Astrocyte (in vitro differentiated cells and primary cell): ENCODE results near the gene PLEKHF1. TPM values are rescaled to one million over a fixed set of nuclear protein-coding genes. Genes with fewer than 3 reads are reported as not detected.

Experiments used
- DNase-seq: peaks from one replicate; pipeline ENCODE4 v3.0.0-alpha.2; 2010; ENCODE audit warnings: low read depth
- FAIRE-seq: peaks from 2 replicates; lab custom pipeline; 2011; peaks lifted over from hg19 to GRCh38; lab: Jason Lieb, UNC
- H2AFZ ChIP-seq: 2 replicates; pipeline ENCODE4 v1.6.0; 2012; ENCODE audit warnings: low read depth, low read length, inconsistent platforms
- H3K27ac ChIP-seq: 2 replicates; pipeline ENCODE4 v1.5.1; 2011; ENCODE audit warnings: low read depth, low read length, inconsistent platforms
- H3K27me3 ChIP-seq: 2 replicates; pipeline ENCODE4 v1.6.0; 2011; ENCODE audit warnings: low read length, inconsistent platforms; ENCODE audit not compliant: insufficient read depth
- H3K36me3 ChIP-seq: 2 replicates; pipeline ENCODE4 v1.5.1; 2011; ENCODE audit warnings: low read length, inconsistent platforms; ENCODE audit not compliant: insufficient read depth
- H3K4me1 ChIP-seq: 2 replicates; pipeline ENCODE4 v1.5.1; 2011; ENCODE audit warnings: low read length, inconsistent platforms; ENCODE audit not compliant: insufficient read depth
- H3K4me2 ChIP-seq: 2 replicates; pipeline ENCODE4 v1.6.0; 2012; ENCODE audit warnings: low read length, inconsistent platforms
- H3K4me3 ChIP-seq: 2 replicates; pipeline ENCODE4 v1.5.1; 2011; ENCODE audit warnings: low read depth, mild to moderate bottlenecking, low read length, inconsistent platforms; ENCODE audit not compliant: insufficient read depth
- H3K79me2 ChIP-seq: 2 replicates; pipeline ENCODE4 v1.6.0; 2012; ENCODE audit warnings: mild to moderate bottlenecking, low read length, inconsistent platforms; ENCODE audit not compliant: insufficient read depth
- H3K9ac ChIP-seq: 2 replicates; pipeline ENCODE4 v1.6.0; 2012; ENCODE audit warnings: mild to moderate bottlenecking, low read length, inconsistent platforms
- H3K9me3 ChIP-seq: 2 replicates; pipeline ENCODE4 v1.5.1; 2012; ENCODE audit warnings: low read depth, mild to moderate bottlenecking, low read length, inconsistent platforms; ENCODE audit not compliant: insufficient read depth
- H4K20me1 ChIP-seq: 2 replicates; pipeline ENCODE4 v1.6.0; 2012; ENCODE audit warnings: low read length, inconsistent platforms; ENCODE audit not compliant: insufficient read depth
- H3K27ac Mint-ChIP-seq: one replicate; pipeline ENCODE4 v1.8.0; 2021; ENCODE audit warnings: mild to moderate bottlenecking, mixed read lengths; ENCODE audit not compliant: unreplicated experiment
- H3K27me3 Mint-ChIP-seq: one replicate; pipeline ENCODE4 v1.8.0; 2021; ENCODE audit warnings: low read depth, mixed read lengths; ENCODE audit not compliant: unreplicated experiment
- H3K36me3 Mint-ChIP-seq: one replicate; pipeline ENCODE4 v1.8.0; 2021; ENCODE audit warnings: low read depth, mixed read lengths; ENCODE audit not compliant: unreplicated experiment
- H3K4me1 Mint-ChIP-seq: one replicate; pipeline ENCODE4 v1.8.0; 2021; ENCODE audit warnings: low read depth, mixed read lengths; ENCODE audit not compliant: unreplicated experiment
- H3K4me3 Mint-ChIP-seq: one replicate; pipeline ENCODE4 v1.8.0; 2021; ENCODE audit warnings: mild to moderate bottlenecking, moderate library complexity, mixed read lengths; ENCODE audit not compliant: unreplicated experiment
- H3K9me3 Mint-ChIP-seq: one replicate; pipeline ENCODE4 v1.8.0; 2021; ENCODE audit warnings: mild to moderate bottlenecking, mixed read lengths; ENCODE audit not compliant: unreplicated experiment
- CTCF ChIP-seq: IDR thresholded peaks from 2 replicates; pipeline ENCODE4 v1.5.1; 2011; ENCODE audit warnings: low read depth, mild to moderate bottlenecking, inconsistent platforms, low read length, moderate library complexity; ENCODE audit not compliant: insufficient read depth
- EZH2 ChIP-seq: IDR thresholded peaks from 2 replicates; pipeline ENCODE4 v1.6.1; 2012; ENCODE audit warnings: mild to moderate bottlenecking, low read length, inconsistent platforms; ENCODE audit not compliant: insufficient read depth
- total RNA-seq: library from RNA; stranded (reverse); gene quantifications from 2 replicates; pipeline ENCODE4 v1.2.1, GENCODE V29; 2021

The PLEKHF1 gene
- total RNA-seq, 1 donor from 2014 or later, result 13.1 TPM

- Histone ChIP-seq H3K4me2 (peak overlapping the region; percentile 80), H3K9ac (peak overlapping the region; percentile 70), H3K4me3 (peak overlapping the region; percentile 43), H3K27ac (peak overlapping the region; percentile 87), H3K36me3 (no peaks in the 10 kb centered on the region), H4K20me1 (no peaks in the 10 kb centered on the region), H3K4me1 (peaks cover 34% of the 10 kb centered on the region), H3K9me3 (peaks cover 9% of the 10 kb centered on the region), H3K27me3 (no peaks in the 10 kb centered on the region), H2AFZ (peak overlapping the region; percentile 68), H3K79me2 (no peaks in the 10 kb centered on the region)
- H3K4me3 Mint-ChIP-seq, result peak overlapping the region; percentile 69
- TF ChIP-seq EZH2, result no peak
- no peak for TF ChIP-seq CTCF
- peaks cover 15% of the 10 kb centered on the region for H3K9me3 Mint-ChIP-seq
- DNase-seq (peak; percentile 99), FAIRE-seq (peak; percentile 52)
- H3K27ac Mint-ChIP-seq, result peak overlapping the region; percentile 98
- H3K36me3 Mint-ChIP-seq, result peaks cover 3% of the 10 kb centered on the region
- peaks cover 22% of the 10 kb centered on the region for H3K4me1 Mint-ChIP-seq
- no peaks in the 10 kb centered on the region for H3K27me3 Mint-ChIP-seq
Observed at GRCh38 chr19:29687244-29687896, 22.1 kb downstream of the PLEKHF1 start.

- Mint-ChIP-seq H3K4me3 (no peak overlapping the region), H3K27me3 (no peaks in the 10 kb centered on the region), H3K4me1 (peaks cover 22% of the 10 kb centered on the region), H3K27ac (peak overlapping the region; percentile 98), H3K9me3 (peaks cover 15% of the 10 kb centered on the region), H3K36me3 (peaks cover 3% of the 10 kb centered on the region)
- H4K20me1 ChIP-seq, result no peaks in the 10 kb centered on the region
- no peaks in the 10 kb centered on the region for H3K27me3 ChIP-seq
- H3K4me1 ChIP-seq, result peaks cover 28% of the 10 kb centered on the region
- H3K9ac ChIP-seq, result peak overlapping the region; percentile 70
- FAIRE-seq, result no peak
- TF ChIP-seq EZH2 (no peak), CTCF (no peak)
- peak overlapping the region; percentile 80 for H3K4me2 ChIP-seq
- H3K27ac ChIP-seq, result peak overlapping the region; percentile 67
- no peaks in the 10 kb centered on the region for H3K36me3 ChIP-seq
- H3K4me3 ChIP-seq, result no peak overlapping the region
- DNase-seq, result peak; percentile 80
- H3K9me3 ChIP-seq, result peaks cover 9% of the 10 kb centered on the region
- H3K79me2 ChIP-seq, result no peaks in the 10 kb centered on the region
- H2AFZ ChIP-seq, result no peak overlapping the region
Observed at GRCh38 chr19:29687897-29688728, 22.9 kb downstream of the PLEKHF1 start.
